Measurements from ENCODE around the gene SMIM10. TPM values are rescaled to one million over a fixed set of nuclear protein-coding genes. Genes with fewer than 3 reads are reported as not detected.

Gene SMIM10
- total and polyA plus RNA-seq, 2 of the 13 experiments (the other 11 are each of a cell fraction or from before 2014, with no cell fraction given), result not detected

GRCh38 chrX:134998246-134998645, 7.5 kb downstream of the SMIM10 start:
- no peaks in the 10 kb centered on the region for H3K79me2 ChIP-seq (ENCODE audit: insufficient read depth, low read length)
- no peak overlapping the region for H3K27ac ChIP-seq (ENCODE audit: extremely low read length, insufficient read depth, low read length)

DNA sequence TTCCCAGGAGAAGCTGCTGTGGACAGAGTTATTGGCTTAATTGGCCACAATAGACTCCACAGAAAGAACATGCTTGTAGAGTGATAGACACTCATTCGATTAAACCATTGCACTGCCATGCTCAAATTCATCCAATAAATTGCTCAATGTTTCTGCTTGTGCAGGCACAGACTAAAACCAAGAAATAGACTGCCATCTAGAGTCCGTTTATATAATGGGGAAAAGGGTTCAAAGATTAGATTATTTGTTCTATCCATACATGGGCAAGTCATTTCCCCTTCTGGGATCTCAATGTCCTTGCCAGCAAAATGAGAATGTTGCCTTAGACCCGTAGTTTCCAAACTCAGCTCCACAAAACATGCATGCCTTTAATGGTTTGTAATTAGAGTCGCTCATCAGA, 8.7 kb downstream of the SMIM10 start:
- H3K27ac ChIP-seq (ENCODE audit: extremely low read length, insufficient read depth, low read length), result no peak overlapping the region
- H3K4me2 ChIP-seq (ENCODE audit: low read depth, low read length), result peak overlapping the region; percentile 45
- CTCF ChIA-PET (ENCODE audit: low intra/inter-chr PET ratio, low total read pairs), result interaction anchor here (0.7 kb wide), 1 partner anchor 34 kb away, joined by 3 read pairs; no protein-coding TSS in a partner anchor
- no peak overlapping the region for H3K4me3 ChIP-seq (replicated peaks in 1 of 3; ENCODE audit: insufficient read depth in 1 of 3, low read depth in 2 of 3, low read length in 3 of 3)
- POLR2A ChIA-PET, result no interaction called here
- DNase-seq (ENCODE audit: low spot score), result peak; percentile 44
- FAIRE-seq, result peak; percentile 93
- in situ Hi-C loops (cut with HindIII; ENCODE audit: extremely low pct_ligation_motif_present, low pct_unique_long_range_greater_than_20kb), result no loop called here
- no peaks in the 10 kb centered on the region for H3K36me3 ChIP-seq (replicated peaks in 1 of 2; ENCODE audit: control insufficient read depth in 1 of 2, insufficient read depth in 2 of 2, low read length in 2 of 2)
- peak; percentile 63 for ATAC-seq
- H2AFZ ChIP-seq (ENCODE audit: low read length), result no peak overlapping the region
- H3K27me3 ChIP-seq (ENCODE audit: control insufficient read depth in 1 of 2, insufficient read depth in 2 of 2, low read length in 2 of 2), result no peaks in the 10 kb centered on the region
- BruUV-seq (replicated peaks), result no TSS peak
- no peaks in the 10 kb centered on the region for H3K9me3 ChIP-seq (ENCODE audit: low read length)
- 0% methylated on average over 3 of the region's 4 CpGs for WGBS (ENCODE audit: low lambda C conversion rate)
- intact Hi-C loops (cut with micrococcal nuclease; ENCODE audit: unreplicated experiment), result no loop called here
- peaks cover 27% of the 10 kb centered on the region for H3K4me1 ChIP-seq (ENCODE audit: insufficient read depth, low read length)
- H3K9ac ChIP-seq (ENCODE audit: insufficient read depth, low read depth, low read length), result no peak overlapping the region
- H3K79me2 ChIP-seq (ENCODE audit: insufficient read depth, low read length), result no peaks in the 10 kb centered on the region
- no peaks in the 10 kb centered on the region for H4K20me1 ChIP-seq (ENCODE audit: insufficient read depth, low read length)
- no peak for TF ChIP-seq SMAD3 (CRISPR knock-in tag; IDR thresholded peaks at IDR 0.05)
- TF ChIP-seq ZSCAN31 (CRISPR knock-in tag; IDR thresholded peaks at IDR 0.05; ENCODE audit: low read depth), result no peak
- TF ChIP-seq NCOA5 (CRISPR knock-in tag; IDR thresholded peaks at IDR 0.05), result no peak
- peak; percentile 26; the same call in 1 of the 2 replicates for TF ChIP-seq SMC3 (IDR thresholded peaks at IDR 0.05; ENCODE audit: low read length)
- peak; percentile 60 for TF ChIP-seq STAG1 (CRISPR knock-in tag; IDR thresholded peaks at IDR 0.05)
- TF ChIP-seq CEBPB (IDR thresholded peaks at IDR 0.05; ENCODE audit: borderline replicate concordance, low read depth, low read length), result peak; percentile 55
- TF ChIP-seq SRF (IDR thresholded peaks at IDR 0.05; ENCODE audit: low read depth, low read length), result peak; percentile 75
- TF ChIP-seq ZBTB4 (CRISPR knock-in tag; IDR thresholded peaks at IDR 0.05; ENCODE audit: borderline replicate concordance), result no peak
- TF ChIP-seq, protein P1, sequence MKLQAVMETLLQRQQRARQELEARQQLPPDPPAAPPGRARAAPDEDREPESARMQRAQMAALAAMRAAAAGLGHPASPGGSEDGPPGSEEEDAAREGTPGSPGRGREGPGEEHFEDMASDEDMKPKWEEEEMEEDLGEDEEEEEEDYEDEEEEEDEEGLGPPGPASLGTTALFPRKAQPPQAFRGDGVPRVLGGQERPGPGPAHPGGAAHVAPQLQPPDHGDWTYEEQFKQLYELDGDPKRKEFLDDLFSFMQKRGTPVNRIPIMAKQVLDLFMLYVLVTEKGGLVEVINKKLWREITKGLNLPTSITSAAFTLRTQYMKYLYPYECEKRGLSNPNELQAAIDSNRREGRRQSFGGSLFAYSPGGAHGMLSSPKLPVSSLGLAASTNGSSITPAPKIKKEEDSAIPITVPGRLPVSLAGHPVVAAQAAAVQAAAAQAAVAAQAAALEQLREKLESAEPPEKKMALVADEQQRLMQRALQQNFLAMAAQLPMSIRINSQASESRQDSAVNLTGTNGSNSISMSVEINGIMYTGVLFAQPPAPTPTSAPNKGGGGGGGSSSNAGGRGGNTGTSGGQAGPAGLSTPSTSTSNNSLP (IDR thresholded peaks at IDR 0.05; ENCODE audit: low read depth, low read length), result peak; percentile 47; the same call in 1 of the 2 replicates
- peak; percentile 57; the same call in 1 of the 2 replicates for TF ChIP-seq CEBPG (CRISPR knock-in tag; IDR thresholded peaks at IDR 0.05)
- TF ChIP-seq CTCF (CRISPR knock-in tag; IDR thresholded peaks at IDR 0.05), result peak; percentile 57

More at GRCh38 chrX:134998246-134998645, 7.5 kb downstream of the SMIM10 start:
- intact Hi-C loops (cut with micrococcal nuclease; ENCODE audit: unreplicated experiment), result no loop called here
- peaks cover 21% of the 10 kb centered on the region for H3K4me1 ChIP-seq (ENCODE audit: insufficient read depth, low read length)
- DNase-seq (ENCODE audit: low spot score) (no peak), FAIRE-seq (no peak), ATAC-seq (no peak)
- 93% methylated on average over 2 of the region's 4 CpGs for WGBS (ENCODE audit: low lambda C conversion rate)
- ChIA-PET POLR2A (no interaction called here), CTCF (ENCODE audit: low intra/inter-chr PET ratio, low total read pairs) (no interaction called here)
- TF ChIP-seq ZNF547 (CRISPR knock-in tag; IDR thresholded peaks at IDR 0.05), result no peak
- H2AFZ ChIP-seq (ENCODE audit: low read length), result no peak overlapping the region
- in situ Hi-C loops (cut with HindIII; ENCODE audit: extremely low pct_ligation_motif_present, low pct_unique_long_range_greater_than_20kb), result no loop called here
- BruUV-seq (replicated peaks), result no TSS peak
- H3K27me3 ChIP-seq (ENCODE audit: control insufficient read depth in 1 of 2, insufficient read depth in 2 of 2, low read length in 2 of 2), result no peaks in the 10 kb centered on the region
- no peak overlapping the region for H3K4me3 ChIP-seq (replicated peaks in 1 of 3; ENCODE audit: insufficient read depth in 1 of 3, low read depth in 2 of 3, low read length in 3 of 3)
- H3K36me3 ChIP-seq (replicated peaks in 1 of 2; ENCODE audit: control insufficient read depth in 1 of 2, insufficient read depth in 2 of 2, low read length in 2 of 2), result no peaks in the 10 kb centered on the region
- no peaks in the 10 kb centered on the region for H3K9me3 ChIP-seq (ENCODE audit: low read length)
- H4K20me1 ChIP-seq (ENCODE audit: insufficient read depth, low read length), result no peaks in the 10 kb centered on the region
- no peak overlapping the region for H3K4me2 ChIP-seq (ENCODE audit: low read depth, low read length)
- no peak overlapping the region for H3K9ac ChIP-seq (ENCODE audit: insufficient read depth, low read depth, low read length)
